ENCODE data around the gene AVPR2. TPM values are rescaled to one million over a fixed set of nuclear protein-coding genes. Genes with fewer than 3 reads are reported as not detected.

The AVPR2 gene
- total RNA-seq, 1 donor from 2014 or later, result 4.8 TPM

DNA sequence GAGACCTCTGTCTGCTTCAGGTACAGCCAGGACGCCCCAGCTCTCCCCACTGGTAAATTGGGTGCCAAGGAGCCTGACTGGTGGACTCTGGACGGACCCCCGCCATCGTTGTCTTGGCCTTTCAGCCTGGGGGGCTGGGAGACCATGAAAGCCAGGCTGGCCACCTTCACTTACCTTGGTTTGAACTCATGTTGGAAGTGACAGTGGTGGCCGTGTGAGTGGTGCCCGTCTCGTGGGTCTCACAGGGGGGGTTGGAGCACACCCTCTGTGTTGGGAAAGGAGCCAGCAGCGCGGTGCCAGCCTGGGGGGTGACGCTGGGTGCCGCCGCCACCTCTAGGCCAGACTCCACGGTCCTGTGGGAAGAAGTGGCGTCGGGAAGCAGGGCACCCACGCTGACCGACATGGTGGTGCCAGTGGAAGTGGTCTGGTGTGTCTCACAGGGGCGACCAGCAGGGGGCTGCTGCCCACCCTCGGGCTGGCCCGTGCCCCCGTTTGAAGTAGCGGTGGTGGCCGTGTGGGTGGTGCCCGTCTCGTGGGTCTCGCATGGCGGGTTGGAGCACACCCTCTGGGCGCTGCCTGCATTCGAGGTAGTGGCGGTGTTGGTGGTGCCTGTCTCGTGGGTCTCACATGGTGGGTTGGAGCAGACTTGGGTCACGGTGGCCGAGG lies 49.6 kb downstream of the AVPR2 start:
- no peaks in the 10 kb centered on the region for H3K9me3 ChIP-seq
- intact Hi-C loops (cut with DNase I), result loop anchor here (1.0 to 10.0 kb wide), 5 partner anchors 25 to 997 kb away; partner anchors contain the start of genes ATP2B3 and PLXNB3
- peak overlapping the region in 1 of 2 donors; percentile 27 for H3K4me3 ChIP-seq
- peak overlapping the region; percentile 69 to 78 for H3K27ac ChIP-seq
- H3K36me3 ChIP-seq, result peaks cover 74 to 86% of the 10 kb centered on the region in 2 donors
- no peak for DNase-seq (ENCODE audit: low spot score in 2 of 2)
- H3K27me3 ChIP-seq, result no peaks in the 10 kb centered on the region
- H3K4me1 ChIP-seq, result peaks cover 4 to 16% of the 10 kb centered on the region in 2 donors
- TF ChIP-seq, protein P1, sequence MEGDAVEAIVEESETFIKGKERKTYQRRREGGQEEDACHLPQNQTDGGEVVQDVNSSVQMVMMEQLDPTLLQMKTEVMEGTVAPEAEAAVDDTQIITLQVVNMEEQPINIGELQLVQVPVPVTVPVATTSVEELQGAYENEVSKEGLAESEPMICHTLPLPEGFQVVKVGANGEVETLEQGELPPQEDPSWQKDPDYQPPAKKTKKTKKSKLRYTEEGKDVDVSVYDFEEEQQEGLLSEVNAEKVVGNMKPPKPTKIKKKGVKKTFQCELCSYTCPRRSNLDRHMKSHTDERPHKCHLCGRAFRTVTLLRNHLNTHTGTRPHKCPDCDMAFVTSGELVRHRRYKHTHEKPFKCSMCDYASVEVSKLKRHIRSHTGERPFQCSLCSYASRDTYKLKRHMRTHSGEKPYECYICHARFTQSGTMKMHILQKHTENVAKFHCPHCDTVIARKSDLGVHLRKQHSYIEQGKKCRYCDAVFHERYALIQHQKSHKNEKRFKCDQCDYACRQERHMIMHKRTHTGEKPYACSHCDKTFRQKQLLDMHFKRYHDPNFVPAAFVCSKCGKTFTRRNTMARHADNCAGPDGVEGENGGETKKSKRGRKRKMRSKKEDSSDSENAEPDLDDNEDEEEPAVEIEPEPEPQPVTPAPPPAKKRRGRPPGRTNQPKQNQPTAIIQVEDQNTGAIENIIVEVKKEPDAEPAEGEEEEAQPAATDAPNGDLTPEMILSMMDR (IDR thresholded peaks at IDR 0.05), result no peak

DNA sequence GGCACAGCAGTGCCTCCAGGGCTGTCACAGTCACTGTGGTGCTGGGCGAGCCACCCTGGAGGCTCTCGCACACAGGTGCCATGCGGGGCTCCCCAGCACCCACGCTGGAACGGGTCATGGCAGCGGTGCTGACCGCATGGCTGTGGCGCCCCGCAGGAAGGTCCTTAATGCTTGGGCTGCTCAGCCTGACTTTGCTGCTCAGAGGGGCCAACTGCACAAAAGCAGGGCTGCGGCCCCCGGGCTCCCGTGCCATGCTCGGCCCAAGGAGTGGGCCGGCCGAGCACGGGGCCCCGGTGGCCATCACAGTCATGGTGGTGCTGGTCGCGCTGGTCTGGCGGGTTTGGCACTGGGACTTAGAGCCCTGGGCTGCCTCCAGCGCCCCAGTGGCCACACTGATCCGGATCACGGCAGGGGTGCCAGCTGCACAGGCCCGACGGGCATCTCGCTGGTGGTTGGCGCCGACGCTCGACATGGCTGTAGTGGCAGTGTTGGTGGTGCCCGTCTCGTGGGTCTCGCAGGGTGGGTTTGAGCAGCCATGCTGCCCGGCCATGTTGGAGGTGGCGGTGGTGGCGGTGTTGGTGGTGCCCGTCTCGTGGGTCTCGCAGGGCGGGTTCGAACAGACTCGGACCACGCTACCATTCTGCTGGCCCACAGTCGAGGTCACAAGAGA lies 50.2 kb downstream of the AVPR2 start:
- TF ChIP-seq, protein P1 (IDR thresholded peaks at IDR 0.05), result no peak
- peaks cover 4 to 16% of the 10 kb centered on the region in 2 donors for H3K4me1 ChIP-seq
- peak overlapping the region in 1 of 2 donors; percentile 27 for H3K4me3 ChIP-seq
- no peaks in the 10 kb centered on the region for H3K27me3 ChIP-seq
- no peak for DNase-seq (ENCODE audit: low spot score in 2 of 2)
- H3K9me3 ChIP-seq, result no peaks in the 10 kb centered on the region
- peaks cover 74 to 88% of the 10 kb centered on the region in 2 donors for H3K36me3 ChIP-seq
- no peak overlapping the region for H3K27ac ChIP-seq
- intact Hi-C loops (cut with DNase I), result loop anchor here (5.0 to 10.0 kb wide), 2 partner anchors 440 to 997 kb away; partner anchors contain the start of gene ATP2B3

DNA sequence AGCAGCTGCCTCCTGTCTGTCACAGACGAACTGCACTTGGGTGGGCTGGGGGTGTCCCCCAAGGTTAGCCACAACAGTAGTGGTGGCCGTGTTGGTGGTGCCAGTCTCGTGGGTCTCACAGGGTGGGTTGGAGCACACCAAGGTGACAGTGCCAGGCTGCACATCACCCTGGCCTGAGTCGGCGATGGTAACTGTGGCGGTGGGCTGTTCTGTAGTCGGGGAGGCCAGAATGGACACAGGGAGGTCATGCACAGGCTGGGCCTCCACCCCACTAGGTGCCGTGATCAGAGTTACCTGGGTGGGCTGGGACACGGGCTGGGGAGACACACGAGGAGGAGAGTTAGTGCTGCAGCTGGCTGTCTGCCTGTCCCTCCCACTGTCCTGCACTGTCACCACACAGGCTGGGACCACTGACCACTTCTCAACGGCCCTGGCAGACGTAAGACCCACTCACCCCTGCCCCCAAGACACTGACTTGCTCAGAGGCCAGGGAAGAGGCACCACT lies 50.8 kb downstream of the AVPR2 start:
- no peak overlapping the region for H3K27ac ChIP-seq
- DNase-seq (ENCODE audit: low spot score in 2 of 2), result no peak
- H3K9me3 ChIP-seq, result no peaks in the 10 kb centered on the region
- H3K36me3 ChIP-seq, result peaks cover 74 to 88% of the 10 kb centered on the region in 2 donors
- peaks cover 4 to 16% of the 10 kb centered on the region in 2 donors for H3K4me1 ChIP-seq
- no peak overlapping the region for H3K4me3 ChIP-seq
- TF ChIP-seq, protein P1 (IDR thresholded peaks at IDR 0.05), result no peak
- intact Hi-C loops (cut with DNase I), result loop anchor here (10.0 kb wide), 1 partner anchor 440 kb away; the partner anchor contains the start of gene ATP2B3
- H3K27me3 ChIP-seq, result no peaks in the 10 kb centered on the region

DNA sequence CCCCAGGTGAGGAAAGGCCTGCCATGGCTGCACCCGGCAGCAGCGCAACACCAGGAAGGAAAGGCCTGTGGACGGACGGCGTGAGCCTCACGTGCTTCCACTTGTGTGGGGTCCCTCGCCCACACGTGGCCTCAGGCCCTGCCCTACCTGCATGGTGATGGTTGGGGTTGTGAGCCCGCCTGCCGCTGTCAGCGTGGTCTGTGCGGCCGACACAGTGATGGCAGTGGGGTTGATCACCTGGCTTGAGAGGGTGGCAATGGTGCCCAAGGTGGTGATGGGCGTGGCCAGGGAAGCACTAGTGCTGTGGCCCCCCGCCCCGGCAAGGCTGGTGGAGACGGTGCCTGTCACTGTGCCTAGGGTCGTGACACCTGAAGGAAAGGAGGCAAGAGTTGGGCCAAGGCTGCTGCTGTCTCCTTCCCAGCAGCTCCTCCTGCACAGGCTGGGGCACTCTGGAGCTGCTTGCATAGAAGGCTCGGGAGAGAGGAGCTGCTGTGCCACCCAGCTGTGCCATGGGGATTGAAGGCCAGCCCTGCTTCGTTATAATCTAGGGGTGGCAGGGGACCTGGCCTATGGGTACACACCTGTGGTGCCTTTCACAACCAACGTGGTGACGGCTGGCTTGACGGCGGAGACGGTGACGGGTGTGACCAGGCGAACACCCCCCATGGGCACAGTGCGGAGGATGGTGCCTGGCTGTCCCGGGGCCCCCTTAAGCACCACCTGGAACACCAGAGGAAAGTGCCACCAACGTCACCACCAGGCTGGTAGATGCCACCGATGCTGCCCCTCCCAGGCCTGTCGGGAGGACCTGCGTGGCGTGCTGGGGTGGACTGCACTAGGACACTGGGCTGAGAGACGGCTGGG lies 51.8 kb downstream of the AVPR2 start:
- intact Hi-C loops (cut with DNase I), result loop anchor here (10.0 kb wide), 1 partner anchor 441 kb away; the partner anchor contains the start of gene ATP2B3
- Histone ChIP-seq H3K27me3 (no peaks in the 10 kb centered on the region), H3K36me3 (peaks cover 72 to 88% of the 10 kb centered on the region in 2 donors), H3K27ac (no peak overlapping the region), H3K4me1 (peaks cover 4 to 16% of the 10 kb centered on the region in 2 donors), H3K4me3 (no peak overlapping the region), H3K9me3 (no peaks in the 10 kb centered on the region)
- TF ChIP-seq, protein P1 (IDR thresholded peaks at IDR 0.05), result no peak
- no peak for DNase-seq (ENCODE audit: low spot score in 2 of 2)

Other genes starting within 250 kb of the AVPR2 start
- gene PNCK, start 230.9 kb upstream of the AVPR2 start, total RNA-seq, result 1.4 TPM
- 44.2 TPM for gene SLC6A8, start 216.7 kb upstream of the AVPR2 start, total RNA-seq
- 63.0 TPM for gene BCAP31, start 180.3 kb upstream of the AVPR2 start, total RNA-seq
- 14.7 TPM for gene ABCD1, start 179.8 kb upstream of the AVPR2 start, total RNA-seq
- gene PLXNB3, start 140.4 kb upstream of the AVPR2 start, total RNA-seq, result 99.1 TPM
- gene SRPK3, start 123.6 kb upstream of the AVPR2 start, total RNA-seq, result 4.5 TPM
- 351 TPM for gene IDH3G, start 110.3 kb upstream of the AVPR2 start, total RNA-seq
- 331 TPM for gene SSR4, start 110.0 kb upstream of the AVPR2 start, total RNA-seq
- gene PDZD4, start 74.1 kb upstream of the AVPR2 start, total RNA-seq, result 23.2 TPM
- 25.8 TPM for gene L1CAM, start 18.5 kb upstream of the AVPR2 start, total RNA-seq
- 94.3 TPM for gene ARHGAP4, start 21.6 kb downstream of the AVPR2 start, total RNA-seq
- gene NAA10, start 30.4 kb downstream of the AVPR2 start, total RNA-seq, result 155 TPM
- gene RENBP, start 40.0 kb downstream of the AVPR2 start, total RNA-seq, result 15.5 TPM
- gene HCFC1, start 67.1 kb downstream of the AVPR2 start, total RNA-seq, result 91.4 TPM
- 4.4 TPM for gene TMEM187, start 68.1 kb downstream of the AVPR2 start, total RNA-seq
- 105 TPM for gene IRAK1, start 115.2 kb downstream of the AVPR2 start, total RNA-seq
- 65.7 TPM for gene MECP2, start 193.0 kb downstream of the AVPR2 start, total RNA-seq
- gene OPN1LW, start 239.6 kb downstream of the AVPR2 start, total RNA-seq, result not detected